GM19467 (cell line): ENCODE results near the gene PPFIBP2.

Source experiments
- ATAC-seq: cut with Tn5 transposase; IDR thresholded peaks from one replicate; pipeline ENCODE4 v1.9.1; 2021; ENCODE audit warnings: mild to moderate bottlenecking, moderate library complexity; ENCODE audit not compliant: unreplicated experiment

Gene PPFIBP2

GRCh38 chr11:7548659-7549274, 35.0 kb downstream of the PPFIBP2 start:
- ATAC-seq: peak; percentile 62

DNA sequence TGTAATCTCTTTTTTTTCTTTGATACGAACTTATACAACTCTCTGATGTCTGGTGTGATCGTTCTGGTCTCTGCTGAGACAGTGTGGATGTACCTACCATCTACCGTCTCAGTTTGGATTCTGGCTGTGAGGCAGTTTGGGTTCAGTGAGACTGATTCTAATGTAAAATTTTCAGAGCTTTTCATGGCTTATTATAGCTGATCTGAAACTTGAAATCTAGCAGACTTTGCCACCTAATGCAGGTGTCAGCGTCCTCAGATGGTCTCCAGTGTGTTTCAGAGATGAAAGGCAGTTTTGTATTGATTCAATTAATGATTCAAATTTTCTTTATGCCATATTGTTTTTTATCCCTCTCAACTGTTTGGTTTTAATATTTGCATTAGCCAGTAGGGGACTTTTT, 35.9 kb downstream of the PPFIBP2 start:
- no peak for ATAC-seq

GRCh38 chr11:7551571-7551970, 37.8 kb downstream of the PPFIBP2 start:
- no peak for ATAC-seq

GRCh38 chr11:7552666-7553065, 38.9 kb downstream of the PPFIBP2 start:
- ATAC-seq: no peak

GRCh38 chr11:7555052-7555699, 41.4 kb downstream of the PPFIBP2 start:
- no peak for ATAC-seq

DNA sequence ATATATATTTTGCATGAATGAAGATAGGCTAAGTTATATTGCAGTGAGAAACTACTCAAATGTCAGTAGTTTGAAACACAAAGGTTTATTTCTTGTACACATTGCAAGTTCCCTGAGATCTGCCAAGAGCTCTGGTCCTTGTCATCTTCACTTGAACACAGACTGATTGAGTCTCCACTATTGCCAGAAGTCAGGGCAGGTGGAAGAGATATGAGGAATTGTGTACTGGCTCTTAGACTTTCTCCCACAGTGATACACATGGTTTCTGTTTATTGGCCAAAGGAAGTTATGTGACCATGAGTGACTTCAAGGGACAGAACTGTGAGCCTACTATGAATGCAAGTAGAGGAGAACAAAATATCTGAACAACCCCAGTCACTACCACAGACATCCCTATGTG, 44.2 kb downstream of the PPFIBP2 start:
- no peak for ATAC-seq

DNA sequence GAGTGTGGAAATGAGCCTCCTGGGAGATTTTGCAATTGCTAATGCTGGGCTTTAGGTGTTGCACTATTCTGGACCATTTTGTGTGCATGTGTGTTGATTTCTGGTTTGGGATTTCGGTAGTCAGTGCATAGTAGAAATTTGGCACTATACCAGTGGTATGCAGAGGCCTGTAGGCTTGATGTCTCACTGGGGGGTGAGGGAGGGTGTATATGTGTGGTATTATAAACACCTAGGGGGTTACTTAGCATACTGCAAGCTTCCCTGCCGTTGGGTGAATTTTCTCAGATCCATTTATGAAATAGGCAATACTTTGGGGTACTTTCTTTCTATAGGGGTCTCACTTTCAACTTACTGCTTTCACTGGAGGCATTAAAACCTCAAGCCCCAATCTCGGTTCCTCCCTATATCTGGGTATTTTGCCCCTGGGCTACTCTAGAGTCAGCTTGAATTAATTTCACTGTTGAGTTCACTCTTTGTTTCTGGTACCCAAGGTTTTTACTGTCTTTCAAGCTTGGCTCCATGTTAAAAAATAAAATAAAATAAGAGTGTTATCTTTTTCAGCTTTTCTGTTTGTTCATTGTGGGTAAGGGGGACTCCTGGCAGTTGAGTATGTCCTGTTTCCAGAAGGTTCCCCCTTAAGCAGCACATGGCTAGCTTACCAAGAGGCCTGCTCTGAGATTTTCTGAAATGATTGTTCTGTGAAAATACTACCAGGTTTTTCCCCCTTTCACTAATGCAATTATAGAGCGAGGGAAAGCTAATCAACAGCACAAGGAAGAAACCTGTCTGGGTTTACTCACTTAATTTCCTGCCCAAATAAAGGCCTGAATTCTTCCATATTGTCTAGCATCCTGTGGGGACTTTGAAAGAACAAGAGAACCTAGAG, 45.8 kb downstream of the PPFIBP2 start:
- no peak for ATAC-seq

DNA sequence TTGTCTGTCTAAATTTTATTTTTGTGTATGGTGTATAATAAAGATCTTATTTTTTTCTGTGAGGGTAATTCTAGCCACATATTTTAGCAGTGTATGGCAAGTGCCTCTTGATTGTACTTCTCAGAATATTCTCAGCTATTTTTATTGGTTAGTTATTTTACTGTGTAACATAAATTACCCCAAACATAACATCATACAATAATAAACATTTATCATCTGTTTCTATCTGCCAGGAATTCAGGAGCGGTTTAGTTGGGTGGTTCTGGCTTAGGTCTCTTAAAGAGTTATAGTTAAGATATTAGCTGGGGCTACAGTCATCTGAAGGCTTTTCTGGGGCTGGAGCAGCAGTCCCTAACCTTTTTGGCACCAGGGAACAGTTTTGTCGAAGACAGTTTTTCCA, 47.8 kb downstream of the PPFIBP2 start:
- ATAC-seq: no peak

- ATAC-seq: no peak
Measured at GRCh38 chr11:7563281-7563680, 49.5 kb downstream of the PPFIBP2 start.

DNA sequence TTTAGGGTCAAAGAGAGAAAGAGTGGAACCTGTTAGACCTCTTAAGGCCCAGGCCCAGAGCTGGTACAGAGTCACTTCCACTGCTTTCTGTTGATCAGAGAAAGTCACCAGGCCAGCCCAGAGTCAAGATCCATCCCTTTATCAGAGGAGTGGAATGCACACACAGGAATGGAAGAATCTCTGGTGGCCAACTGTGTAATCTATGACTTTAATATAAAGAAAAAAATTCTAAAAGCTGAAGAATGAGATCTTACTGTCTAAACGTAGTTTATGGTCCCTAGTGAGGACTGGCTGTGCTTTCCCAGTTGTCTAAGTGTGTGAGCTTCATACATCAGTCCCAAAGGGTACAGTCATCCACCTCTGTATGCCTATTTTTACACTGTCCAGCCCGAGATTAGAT, 51.0 kb downstream of the PPFIBP2 start:
- ATAC-seq: no peak

DNA sequence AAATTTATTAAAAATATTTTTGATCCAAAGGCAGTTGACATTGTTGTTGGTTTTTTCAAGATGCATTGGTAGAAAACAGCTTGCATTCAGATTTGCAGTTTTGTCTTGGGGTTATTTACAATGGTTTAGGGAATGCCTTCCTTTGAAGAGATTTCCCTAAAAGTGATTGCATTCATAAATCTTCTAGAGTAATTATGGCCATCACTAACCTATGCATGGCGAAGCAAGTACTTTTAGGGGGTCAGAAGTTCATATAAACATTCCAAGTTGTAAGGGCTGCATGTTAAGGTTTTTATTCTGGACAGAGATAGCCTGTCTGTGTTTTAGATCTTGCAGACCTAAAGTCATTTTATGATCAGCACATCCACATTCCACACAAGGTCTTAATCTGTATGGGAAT, 53.5 kb downstream of the PPFIBP2 start:
- no peak for ATAC-seq

GRCh38 chr11:7569044-7569443, 55.2 kb downstream of the PPFIBP2 start:
- no peak for ATAC-seq

GRCh38 chr11:7570241-7570640, 56.4 kb downstream of the PPFIBP2 start:
- no peak for ATAC-seq

DNA sequence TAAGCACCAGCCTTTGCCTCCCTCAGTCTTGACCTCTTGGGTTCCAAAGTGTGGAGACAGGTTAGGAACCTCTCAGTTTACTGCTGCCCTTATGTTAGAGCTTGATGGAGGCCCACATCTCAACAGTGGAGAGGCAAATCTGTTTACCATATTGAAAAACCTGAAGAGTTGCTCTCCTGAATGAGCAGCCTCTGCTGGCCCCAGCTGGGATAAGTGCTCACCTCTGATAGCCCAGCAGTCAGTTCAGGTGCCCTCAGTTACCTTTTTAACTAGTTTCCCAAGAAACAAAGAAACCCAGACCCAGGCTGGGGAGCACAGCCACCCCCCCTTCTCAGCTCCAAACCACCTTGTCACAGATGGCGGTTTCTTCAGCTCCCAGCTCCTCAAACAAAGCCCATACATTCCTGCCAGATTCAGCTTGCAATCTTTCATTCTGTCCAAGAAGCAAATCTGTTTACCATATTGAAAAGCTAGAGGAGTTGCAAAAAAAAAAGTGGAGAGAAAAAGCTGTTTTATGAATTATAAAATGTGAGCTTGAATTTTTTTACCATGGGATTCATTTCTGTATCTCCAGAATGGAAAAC, 57.2 kb downstream of the PPFIBP2 start:
- ATAC-seq: no peak

- no peak for ATAC-seq
Measured at GRCh38 chr11:7571640-7572000, 57.8 kb downstream of the PPFIBP2 start.

GRCh38 chr11:7572001-7572712, 58.4 kb downstream of the PPFIBP2 start:
- no peak for ATAC-seq

DNA sequence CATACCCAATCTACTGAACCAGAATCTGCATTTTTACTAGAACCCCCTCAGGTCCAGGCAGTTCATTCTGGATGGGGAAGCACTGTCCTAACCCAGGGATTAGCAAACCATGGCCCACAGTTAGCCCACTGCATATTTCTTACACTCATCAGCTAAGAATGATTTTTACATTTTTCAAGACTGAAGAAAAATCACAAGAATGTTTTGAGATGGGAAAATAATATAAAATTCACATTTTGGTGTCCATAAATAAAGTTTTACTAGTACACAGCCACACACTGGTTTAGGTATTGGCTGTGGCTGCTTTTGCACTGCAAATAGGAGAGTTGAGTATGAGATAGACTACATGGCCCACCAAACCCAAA, 59.4 kb downstream of the PPFIBP2 start:
- no peak for ATAC-seq

DNA sequence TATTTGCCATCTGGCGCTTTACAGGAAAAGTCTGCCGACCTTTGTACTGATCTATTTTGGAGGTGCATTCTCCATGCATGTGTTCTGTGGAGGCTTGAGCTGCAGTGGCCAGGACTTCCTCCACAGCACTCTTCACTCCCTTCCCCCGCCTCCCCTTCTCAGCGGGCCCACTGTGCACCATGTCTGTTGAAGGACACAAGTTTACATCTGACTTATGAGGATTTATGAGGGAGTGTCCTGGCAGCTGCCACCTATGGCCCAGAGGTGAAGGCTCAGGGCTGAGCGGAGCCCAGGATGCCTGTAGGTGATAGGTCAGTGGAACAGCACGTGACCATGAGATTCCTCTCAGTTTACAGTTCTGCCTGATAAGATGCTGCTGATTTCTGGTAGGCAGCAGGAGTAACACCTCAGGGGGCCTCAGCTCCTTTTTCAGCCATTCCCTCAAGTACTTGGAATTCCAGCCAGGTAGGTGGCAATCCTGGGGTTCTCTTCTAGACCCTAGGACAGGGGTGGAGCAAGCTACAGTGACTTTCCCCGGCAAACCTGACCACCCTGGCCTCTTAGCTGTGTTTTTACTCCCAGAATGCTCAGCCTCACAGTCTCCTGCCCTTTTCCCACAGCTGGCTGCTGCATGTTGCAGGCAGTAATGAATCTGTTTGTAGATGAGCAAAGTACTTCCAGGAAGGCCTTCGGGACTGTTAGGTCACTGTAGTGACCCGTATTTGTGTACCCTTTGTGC, 59.9 kb downstream of the PPFIBP2 start:
- ATAC-seq: no peak

GRCh38 chr11:7574491-7575130, 60.8 kb downstream of the PPFIBP2 start:
- ATAC-seq: no peak
